IMR-90 (cell line): ENCODE measurements around the gene BCAS1. TPM values are rescaled to one million over a fixed set of nuclear protein-coding genes. Genes with fewer than 3 reads are reported as not detected.

Experiments used
- ATAC-seq: fragments of 200-7000 bp; cut with Tn5 transposase; 2 replicates; pipeline ENCODE4 v1.9.1; 2020; ENCODE audit warnings: low read depth, mild to moderate bottlenecking, moderate library complexity
- BruUV-seq: library from RNA; stranded (reverse); fragments of 400-500 nt; replicated peaks from 2 replicates; lab custom pipeline; 2021; lab: Mats Ljungman, UMichigan
- CTCF ChIA-PET: fragments of 300-600 bp; formaldehyde crosslinking; extraction: SDS; loops from one replicate; lab custom pipeline; 2021; ENCODE audit warnings: antibody characterized with exemption; lab: Yijun Ruan, JAX
- POLR2A ChIA-PET: fragments of 300-600 bp; sonication (Branson Sonifier 250); formaldehyde crosslinking; loops from one replicate; lab custom pipeline; 2022; ENCODE audit warnings: antibody characterized with exemption; ENCODE audit not compliant: unreplicated experiment; lab: Charles Lee
- DNase-seq: peaks from one replicate; pipeline ENCODE4 v3.0.0; 2013
- H2AFZ ChIP-seq: replicated peaks from 2 replicates; pipeline ENCODE3; 2013; ENCODE audit warnings: low read length, mild to moderate bottlenecking; ENCODE audit not compliant: poor library complexity
- H2AK5ac ChIP-seq: 2 replicates; pipeline ENCODE4 v1.6.1; 2013; ENCODE audit warnings: low read depth, low read length, inconsistent platforms
- H2AK9ac ChIP-seq: replicated peaks from 2 replicates; pipeline ENCODE3; 2013; ENCODE audit warnings: mild to moderate bottlenecking, low read depth, low read length, moderate library complexity; ENCODE audit not compliant: poor library complexity
- H2BK120ac ChIP-seq: 2 replicates; pipeline ENCODE4 v1.6.1; 2013; ENCODE audit warnings: low read depth, low read length, inconsistent platforms
- H2BK15ac ChIP-seq: 3 replicates; pipeline ENCODE4 v1.6.1; 2013; ENCODE audit warnings: low read depth, low read length, inconsistent platforms
- H2BK20ac ChIP-seq: 2 replicates; pipeline ENCODE4 v1.6.1; 2013; ENCODE audit warnings: low read depth, mild to moderate bottlenecking, inconsistent platforms, low read length, moderate library complexity
- H2BK5ac ChIP-seq: 2 replicates; pipeline ENCODE4 v1.6.1; 2013; ENCODE audit warnings: mild to moderate bottlenecking, low read depth, low read length, inconsistent platforms; ENCODE audit not compliant: poor library complexity, severe bottlenecking
- H3K14ac ChIP-seq: replicated peaks from 2 replicates; pipeline ENCODE4 v1.6.1; 2013; ENCODE audit warnings: low read depth, low read length, inconsistent platforms
- H3K18ac ChIP-seq: 2 replicates; pipeline ENCODE4 v1.6.1; 2013; ENCODE audit warnings: low read depth, low read length, control low read depth
- H3K23ac ChIP-seq: 2 replicates; pipeline ENCODE4 v1.6.1; 2013; ENCODE audit warnings: low read depth, low read length, inconsistent platforms
- H3K27ac ChIP-seq: 2 replicates; pipeline ENCODE4 v1.5.1; 2013; ENCODE audit warnings: mild to moderate bottlenecking, control low read depth, low read length; ENCODE audit not compliant: insufficient read depth
- H3K27me3 ChIP-seq: 2 replicates; pipeline ENCODE4 v1.6.1; 2013; ENCODE audit warnings: low read length; ENCODE audit not compliant: control insufficient read depth, insufficient read depth
- H3K36me3 ChIP-seq: 2 replicates; pipeline ENCODE4 v1.6.1; 2013; ENCODE audit warnings: low read length, mixed read lengths; ENCODE audit not compliant: control insufficient read depth, insufficient read depth
- H3K4ac ChIP-seq: 2 replicates; pipeline ENCODE4 v1.6.1; 2013; ENCODE audit warnings: low read depth, low read length, inconsistent platforms
- H3K4me1 ChIP-seq: 2 replicates; pipeline ENCODE4 v1.6.1; 2013; ENCODE audit warnings: low read length, mixed read lengths; ENCODE audit not compliant: control insufficient read depth, insufficient read depth
- H3K4me2 ChIP-seq: 2 replicates; pipeline ENCODE4 v1.6.1; 2013; ENCODE audit warnings: low read depth, mild to moderate bottlenecking, control low read depth, low read length, moderate library complexity
- H3K4me3 ChIP-seq: 2 replicates; pipeline ENCODE4 v1.5.1; 2013; ENCODE audit warnings: low read depth, mild to moderate bottlenecking, control low read depth, low read length, moderate library complexity; ENCODE audit not compliant: insufficient read depth
- H3K56ac ChIP-seq: 2 replicates; pipeline ENCODE4 v1.6.1; 2013; ENCODE audit warnings: low read length, inconsistent platforms; ENCODE audit not compliant: insufficient read depth; ENCODE audit errors: extremely low read depth
- H3K79me1 ChIP-seq, 2 experiments: 2 replicates each; pipeline ENCODE4 v1.6.1; 2013; ENCODE audit warnings: low read length in 2 of 2, inconsistent platforms in 1 of 2, low read depth in 1 of 2
- H3K9ac ChIP-seq: 2 replicates; pipeline ENCODE4 v1.6.1; 2013; ENCODE audit warnings: low read depth, low read length, control low read depth
- H3K9me1 ChIP-seq: 2 replicates; pipeline ENCODE4 v1.6.1; 2013; ENCODE audit warnings: low read length, inconsistent platforms; ENCODE audit not compliant: insufficient read depth
- H3K9me3 ChIP-seq: 2 replicates; pipeline ENCODE4 v1.6.1; 2013; ENCODE audit warnings: low read length; ENCODE audit not compliant: control insufficient read depth, insufficient read depth
- H4K20me1 ChIP-seq: 2 replicates; pipeline ENCODE4 v1.6.1; 2013; ENCODE audit warnings: low read length, inconsistent platforms; ENCODE audit not compliant: insufficient read depth
- H4K5ac ChIP-seq: 2 replicates; pipeline ENCODE4 v1.6.1; 2013; ENCODE audit warnings: mild to moderate bottlenecking, low read depth, low read length, control low read depth
- H4K8ac ChIP-seq, 2 experiments: 2 replicates each; pipeline ENCODE4 v1.6.1; 2013; ENCODE audit warnings: low read depth in 2 of 2, low read length in 2 of 2, control low read depth in 1 of 2, inconsistent platforms in 1 of 2
- H4K91ac ChIP-seq: 2 replicates; pipeline ENCODE4 v1.6.1; 2013; ENCODE audit warnings: low read depth, low read length, inconsistent platforms; ENCODE audit not compliant: insufficient read depth
- FOS ChIP-seq: fragments of 150-350 bp; IDR thresholded peaks from 2 replicates; pipeline ENCODE4 v1.6.1; 2016; ENCODE audit warnings: low read depth, low read length
- NFE2L2 ChIP-seq: fragments of 150-350 bp; IDR thresholded peaks from 2 replicates; pipeline ENCODE4 v1.6.1; 2016; ENCODE audit warnings: low read depth, mild to moderate bottlenecking, low read length
- whole genome bisulfite sequencing, 2 experiments: methylation state at CpG; one replicate each; pipeline versions ENCODE4 v1.1.5 to v1.1.7; 2013; ENCODE audit warnings: missing lambda C conversion rate in 2 of 2; ENCODE audit not compliant: insufficient read length in 1 of 2; ENCODE audit errors: extremely low coverage in 2 of 2; 5-methylcytosine and 5-hydroxymethylcytosine counted together
- dilution Hi-C: fragments of 300-500 bp; cut with HindIII; formaldehyde crosslinking; loops from one replicate; pipeline ENCODE4 v1.14.3; 2018; ENCODE audit warnings: low sequenced_read_pairs; ENCODE audit not compliant: unreplicated experiment
- in situ Hi-C: fragments of 300-500 bp; cut with MboI; formaldehyde crosslinking; loops from 3 replicates; pipeline ENCODE4 v1.14.3; 2019; ENCODE audit warnings: low sequenced_read_pairs, inconsistent platforms, mixed read lengths
- intact Hi-C: fragments of 100-400 bp; cut with micrococcal nuclease; formaldehyde crosslinking; loops from 2 replicates; pipeline ENCODE4 v1.10.0; 2022
- polyA plus RNA-seq, 3 experiments: library from polyadenylated mRNA; depleted of rRNA; stranded (reverse); fragments of >200 nt; gene quantifications; 2 replicates each; pipeline ENCODE4 v1.2.3, GENCODE V29; 2012; ENCODE audit warnings: low replicate concordance in 1 of 3
- total RNA-seq: library from RNA; depleted of rRNA; stranded (reverse); fragments of >200 nt; gene quantifications from 2 replicates; pipeline ENCODE4 v1.2.3, GENCODE V29; 2012

Gene BCAS1
- total and polyA plus RNA-seq, 2 of the 4 experiments (the other 2 are of a cell fraction): under 0.01 TPM; not detected in 1

DNA sequence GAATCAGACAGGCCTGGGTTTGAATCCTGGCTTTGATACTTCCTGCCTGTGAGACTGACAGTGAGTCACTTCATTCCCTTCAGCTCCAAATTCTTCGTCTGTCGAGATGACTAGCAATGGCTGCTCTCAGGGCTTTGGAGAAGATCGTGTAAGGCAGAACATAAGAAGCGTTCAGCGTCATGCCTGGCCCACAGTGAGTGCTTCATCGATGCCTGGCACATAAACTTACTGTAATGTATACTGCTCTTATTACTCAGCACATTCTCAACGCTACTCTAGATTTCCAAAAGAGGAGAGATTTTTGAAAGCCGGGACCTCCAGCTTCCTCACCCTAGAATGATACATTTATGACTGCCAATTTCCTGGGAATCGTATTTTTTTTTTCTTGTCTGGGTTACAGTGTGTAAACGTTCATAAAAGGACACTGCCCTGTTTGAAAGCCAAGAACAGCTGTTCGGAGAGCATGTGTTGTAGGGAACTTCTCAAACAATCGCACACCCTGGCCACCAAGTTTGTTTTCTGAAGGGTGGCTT, 16.2 kb upstream of the BCAS1 start:
- H3K56ac ChIP-seq: no peak overlapping the region
- H4K20me1 ChIP-seq: no peaks in the 10 kb centered on the region
- ATAC-seq (peak; percentile 67), DNase-seq (peak; percentile 57)
- H2BK15ac ChIP-seq: no peak overlapping the region
- dilution Hi-C loops (loop anchor here (25.0 kb wide), 1 partner anchor 101 kb away; no protein-coding TSS in a partner anchor), in situ Hi-C loops (loop anchor here (25.0 kb wide), 1 partner anchor 99 kb away; no protein-coding TSS in a partner anchor), intact Hi-C loops (no loop called here)
- H3K4me3 ChIP-seq: no peak overlapping the region
- H4K91ac ChIP-seq: no peak overlapping the region
- H4K5ac ChIP-seq: no peak overlapping the region
- no TSS peak for BruUV-seq
- H4K8ac ChIP-seq: no peak overlapping the region
- no peak overlapping the region for H3K14ac ChIP-seq
- H3K36me3 ChIP-seq: no peaks in the 10 kb centered on the region
- H2BK20ac ChIP-seq: no peak overlapping the region
- no peak overlapping the region for H2BK120ac ChIP-seq
- 0 out of 2 replicates have a peak, but pooled peaks have one; percentile 5 for TF ChIP-seq FOS
- TF ChIP-seq NFE2L2: no peak
- no peak overlapping the region for H2AK5ac ChIP-seq
- H3K18ac ChIP-seq: no peak overlapping the region; the same call in 1 of the 2 replicates
- H3K23ac ChIP-seq: no peak overlapping the region
- CTCF ChIA-PET: interaction anchor here (0.6 to 0.8 kb wide), 4 partner anchors 10 to 594 kb away, joined by 3 to 5 read pairs (median 4); no protein-coding TSS in a partner anchor
- H3K4me1 ChIP-seq: no peaks in the 10 kb centered on the region
- peak overlapping the region; percentile 49 for H3K4me2 ChIP-seq
- 63% methylated on average over 5 of the region's 12 CpGs; no CpG with 5 or more reads in 1 of the 2 experiments for WGBS, 2 experiments
- H3K9me3 ChIP-seq: no peaks in the 10 kb centered on the region
- peak overlapping the region; percentile 59 for H2AFZ ChIP-seq
- peaks cover 7% of the 10 kb centered on the region for H3K27me3 ChIP-seq
- POLR2A ChIA-PET: no interaction called here
- no peak overlapping the region for H2AK9ac ChIP-seq
- no peaks in the 10 kb centered on the region for H3K9me1 ChIP-seq
- no peak overlapping the region for H2BK5ac ChIP-seq
- H3K27ac ChIP-seq: no peak overlapping the region
- H3K4ac ChIP-seq: no peak overlapping the region
- H3K9ac ChIP-seq: no peak overlapping the region
- no peaks in the 10 kb centered on the region for H3K79me1 ChIP-seq
